IPS-NIHi11 (cell line): ENCODE results near the gene RANBP3.
A peak's percentile ranks its signal among the peaks of the same experiment; 100 is the strongest.
"Not testable (repeated sequence)": the region's sequence is repeated elsewhere in the genome, so short reads cannot be mapped to it uniquely, and the experiment has no call there.

ENCODE experiments used
- DNase-seq: peaks from one replicate; pipeline ENCODE4 v3.0.0; 2012; ENCODE audit warnings: mixed read lengths, low spot score

The RANBP3 gene

DNA sequence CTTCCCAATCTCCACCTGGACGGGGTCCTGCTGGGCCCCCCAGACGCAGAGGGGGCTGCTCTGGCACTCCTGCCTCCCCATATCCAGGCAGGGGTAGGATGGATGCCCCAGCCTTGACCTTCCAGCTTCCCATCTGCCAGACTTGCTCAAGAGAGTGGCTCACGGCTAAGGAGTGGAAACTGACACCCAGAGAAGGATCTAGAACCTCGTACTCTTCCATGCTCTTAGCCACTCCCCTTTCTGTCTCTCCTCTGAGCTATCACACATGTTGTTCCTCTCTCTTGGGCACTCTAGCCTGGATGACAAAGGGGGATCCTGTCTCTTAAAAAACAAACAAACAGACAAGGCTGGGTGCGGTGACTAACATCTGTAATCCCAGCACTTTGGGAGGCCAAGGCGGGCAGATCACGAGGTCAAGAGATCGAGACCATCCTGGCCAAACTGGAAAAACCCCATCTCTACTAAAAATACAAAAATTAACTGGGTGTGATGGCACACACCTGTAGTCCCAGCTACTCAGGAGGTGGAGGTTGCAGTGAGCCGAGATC, 95.4 kb downstream of the RANBP3 start:
- DNase-seq, result no peak

- DNase-seq, result peak; percentile 13
These were observed 96.2 kb downstream of the RANBP3 start for GRCh38 chr19:5881543-5882299.

GRCh38 chr19:5880604-5881078, 97.3 kb downstream of the RANBP3 start:
- DNase-seq, result peak; percentile 64

GRCh38 chr19:5880196-5880595, 97.7 kb downstream of the RANBP3 start:
- no peak for DNase-seq

DNA sequence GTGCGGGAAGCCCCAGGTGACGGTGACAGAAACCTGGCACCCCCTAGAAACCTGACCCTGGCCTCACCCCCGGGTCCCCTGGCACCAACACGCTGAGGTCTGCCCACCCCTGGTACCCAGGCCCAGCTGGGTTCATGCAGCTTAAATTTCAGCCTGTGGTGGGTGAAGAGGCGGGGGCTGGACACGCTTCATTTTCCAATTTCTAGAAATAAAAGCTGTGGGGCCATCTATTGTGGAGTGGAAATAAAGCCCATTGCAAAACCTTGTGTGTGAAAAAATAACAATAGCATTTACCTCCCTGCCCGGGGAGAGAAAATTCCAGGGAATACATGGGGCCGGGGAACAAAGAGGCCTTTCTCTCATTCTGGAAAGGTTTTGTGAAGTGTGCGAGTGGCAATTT, 100.1 kb downstream of the RANBP3 start:
- DNase-seq, result peak; percentile 6

GRCh38 chr19:5877427-5877826, 100.5 kb downstream of the RANBP3 start:
- no peak for DNase-seq

- not testable (repeated sequence) for DNase-seq
These were observed 103.4 kb downstream of the RANBP3 start for GRCh38 chr19:5874496-5874895.

DNA sequence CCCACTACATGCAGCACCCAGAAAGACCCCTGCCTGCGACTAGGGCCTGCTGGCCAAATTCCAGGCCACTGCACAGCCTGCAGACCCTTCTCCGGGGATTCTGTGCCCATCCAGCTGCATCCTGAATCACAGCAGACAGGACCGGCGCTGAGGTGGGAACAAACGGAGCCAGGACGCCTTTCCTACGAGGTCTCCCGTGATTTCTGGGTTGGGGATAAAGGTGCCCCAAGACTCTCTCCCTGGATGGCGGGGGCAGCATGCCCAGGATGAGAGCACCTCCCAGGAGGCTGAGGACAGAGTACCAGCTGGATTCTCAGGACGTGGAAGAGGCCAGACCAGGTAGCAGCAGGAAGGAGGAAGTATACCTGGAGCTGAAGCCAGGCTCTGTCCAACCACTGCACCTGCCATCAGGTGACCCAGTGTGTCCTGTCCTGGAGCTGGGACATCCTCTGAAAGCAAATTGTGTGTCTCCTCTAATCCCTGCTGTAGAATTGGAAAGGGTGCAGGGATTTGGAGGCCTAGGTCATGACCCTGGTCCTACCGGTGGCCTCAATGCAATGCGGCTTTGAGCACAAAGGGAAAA, 104.2 kb downstream of the RANBP3 start:
- peak; percentile 5 for DNase-seq

DNA sequence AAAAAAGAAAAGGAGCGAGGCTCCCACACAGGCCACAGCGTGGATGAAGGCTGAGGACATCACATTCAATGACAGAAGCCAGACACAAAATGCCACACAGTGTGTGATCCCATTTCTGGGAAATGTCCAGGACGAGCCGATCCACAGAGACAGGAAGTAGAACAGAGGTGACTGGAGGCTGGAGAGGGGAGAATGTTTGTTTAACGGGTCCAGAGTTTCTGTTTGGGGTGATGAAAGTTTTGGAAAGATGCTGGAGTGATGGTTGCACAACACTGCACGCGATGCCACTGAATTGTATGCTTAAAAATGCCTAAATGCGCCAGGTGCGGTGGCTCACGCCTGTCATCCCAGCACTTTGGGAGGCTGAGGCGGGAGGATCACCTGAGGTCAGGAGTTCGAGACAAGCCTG, 107.0 kb downstream of the RANBP3 start:
- no peak for DNase-seq

DNA sequence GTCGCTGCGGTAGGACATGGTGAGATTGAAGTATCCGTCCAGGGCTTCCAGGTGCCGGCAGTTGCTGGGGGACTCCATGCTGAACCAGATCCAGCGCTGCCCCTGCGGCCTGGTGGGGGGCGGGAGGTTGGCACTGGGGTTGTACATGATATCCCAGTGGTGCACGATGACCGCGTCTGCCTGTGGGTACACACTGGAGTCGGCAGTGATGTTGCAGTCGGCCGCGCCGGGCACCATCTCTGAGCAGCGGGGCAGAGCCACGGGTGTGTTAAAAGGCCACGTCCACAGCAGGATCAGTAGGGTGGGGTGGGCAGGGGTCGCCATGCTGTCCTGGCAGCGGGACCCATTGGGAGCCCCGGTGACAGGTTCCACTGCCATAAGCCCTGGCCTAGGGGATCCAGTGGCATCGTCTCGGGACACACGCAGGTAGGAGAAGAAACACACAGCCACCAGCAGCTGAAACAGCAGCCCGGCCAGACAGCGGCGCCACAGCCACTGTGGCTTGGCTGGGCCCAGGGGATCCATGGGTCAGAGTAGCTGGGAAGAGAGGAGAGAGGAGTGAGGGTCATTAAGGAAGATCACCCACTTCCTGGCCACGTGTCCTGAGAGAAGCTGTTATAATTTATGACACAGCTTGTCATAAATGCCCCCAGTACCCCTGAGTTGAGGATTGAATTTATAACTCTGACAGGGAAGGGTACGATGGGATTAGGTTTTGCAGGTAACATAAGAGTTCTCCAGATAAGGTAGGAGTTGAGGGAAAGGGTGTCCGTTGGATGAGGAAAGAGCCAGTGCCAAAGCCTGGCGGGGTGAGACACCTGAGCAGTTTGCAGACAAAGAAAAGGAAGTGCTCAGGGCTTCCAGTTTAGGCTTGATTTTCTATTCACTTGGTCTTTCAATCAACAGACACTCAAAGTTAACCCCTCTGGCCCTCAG, 110.5 kb downstream of the RANBP3 start:
- DNase-seq, result no peak
